K562 (cell line): ENCODE data around the gene CYP1B1. TPM values are rescaled to one million over a fixed set of nuclear protein-coding genes. Genes with fewer than 3 reads are reported as not detected.

Experiments
- ATAC-seq: fragments of 200-7000 bp; cut with Tn5 transposase; 3 replicates; pipeline ENCODE4 v1.9.1; 2020; ENCODE audit warnings: moderate library complexity
- Bru-seq: library from RNA; stranded (reverse); fragments of 400-500 nt; gene quantifications from one replicate; lab custom pipeline; 2021; lab: Mats Ljungman, UMichigan
- BruChase-seq, 2 experiments: library from RNA; stranded (reverse); fragments of 400-500 nt; gene quantifications; one replicate each; lab custom pipeline; 2021; lab: Mats Ljungman, UMichigan
- BruUV-seq: library from RNA; stranded (reverse); fragments of 400-500 nt; replicated peaks from 2 replicates; lab custom pipeline; 2021; lab: Mats Ljungman, UMichigan
- CTCF ChIA-PET: fragments of 300-600 bp; formaldehyde crosslinking; extraction: SDS; loops from one replicate; lab custom pipeline; 2021; ENCODE audit warnings: low intra/inter-chr PET ratio; lab: Yijun Ruan, JAX
- POLR2A ChIA-PET: fragments of 300-600, 350-650 bp; sonication (Branson Sonifier 250); formaldehyde crosslinking; extraction: SDS; loops from one replicate; lab custom pipeline; 2021; ENCODE audit warnings: antibody characterized with exemption, inconsistent platforms; lab: Yijun Ruan, JAX
- DNase-seq, 4 experiments: peaks; one replicate each; pipeline versions ENCODE4 v3.0.0 to v3.0.0-alpha.2; 2011 to 2018; ENCODE audit warnings: low spot score in 3 of 4, mixed read lengths in 3 of 4; ENCODE audit errors: extremely low read depth in 1 of 4
- FAIRE-seq: peaks from 2 replicates; lab custom pipeline; 2011; peaks lifted over from hg19 to GRCh38; lab: Jason Lieb, UNC
- H2AFZ ChIP-seq: 2 replicates; pipeline ENCODE4 v1.6.0; 2011; ENCODE audit warnings: low read depth, low read length, control low read depth, inconsistent platforms
- H3K27ac ChIP-seq: fragments of 200-600 bp; 3 replicates; pipeline ENCODE4 v1.8.0; 2011; ENCODE audit warnings: low read depth, mild to moderate bottlenecking, control low read depth, inconsistent platforms, low read length, moderate library complexity, mixed read lengths; ENCODE audit errors: extremely low read depth
- H3K27me3 ChIP-seq, 2 experiments: fragments of 300-600 bp in 1 of 2; 2 replicates in 1 of 2; 3 replicates in 1 of 2; pipeline versions ENCODE4 v1.6.0 to v1.8.0; 2011; ENCODE audit warnings: inconsistent platforms in 2 of 2, low read length in 2 of 2, mild to moderate bottlenecking in 1 of 2, mixed read lengths in 1 of 2, moderate library complexity in 1 of 2; ENCODE audit not compliant: control insufficient read depth in 2 of 2, insufficient read depth in 2 of 2
- H3K36me3 ChIP-seq: fragments of 300-600 bp; 3 replicates; pipeline ENCODE4 v1.8.0; 2011; ENCODE audit warnings: mild to moderate bottlenecking, low read length, inconsistent platforms; ENCODE audit not compliant: control insufficient read depth, insufficient read depth
- H3K4me1 ChIP-seq, 2 experiments: fragments of 200-600 bp in 1 of 2; replicated peaks in 1 of 2; 2 replicates in 1 of 2; 3 replicates in 1 of 2; pipeline versions ENCODE4 v1.5.1 to v1.8.0; 2011; ENCODE audit warnings: inconsistent platforms in 2 of 2, low read length in 2 of 2, mild to moderate bottlenecking in 1 of 2, mixed read lengths in 1 of 2, moderate library complexity in 1 of 2; ENCODE audit not compliant: control insufficient read depth in 2 of 2, insufficient read depth in 2 of 2
- H3K4me2 ChIP-seq: 2 replicates; pipeline ENCODE4 v1.6.1; 2011; ENCODE audit warnings: low read length, control low read depth, inconsistent platforms, mixed read lengths; ENCODE audit not compliant: insufficient read depth
- H3K4me3 ChIP-seq: fragments of 200-600 bp; sonication (generic), shearing (Covaris generic); 2 replicates; pipeline ENCODE4 v1.5.1; 2016; ENCODE audit warnings: control low read depth, inconsistent platforms
- H3K79me2 ChIP-seq: fragments of 200-600 bp; 3 replicates; pipeline ENCODE4 v1.8.0; 2011; ENCODE audit warnings: low read length, inconsistent platforms; ENCODE audit not compliant: control insufficient read depth, insufficient read depth
- H3K9ac ChIP-seq, 2 experiments: 2 replicates each; pipeline versions ENCODE4 v1.6.0 to v1.6.1; 2011; ENCODE audit warnings: low read depth in 2 of 2, low read length in 2 of 2, control low read depth in 1 of 2, inconsistent platforms in 1 of 2, mild to moderate bottlenecking in 1 of 2, mixed read lengths in 1 of 2; ENCODE audit not compliant: insufficient read depth in 1 of 2
- H3K9me1 ChIP-seq: one replicate; pipeline ENCODE4 v1.6.0; 2011; ENCODE audit warnings: inconsistent platforms, mild to moderate bottlenecking, low read length, moderate library complexity; ENCODE audit not compliant: control insufficient read depth, insufficient read depth
- H3K9me3 ChIP-seq: replicated peaks from 2 replicates; pipeline ENCODE4 v1.5.1; 2011; ENCODE audit warnings: low read depth, low read length, inconsistent platforms; ENCODE audit not compliant: control insufficient read depth, insufficient read depth
- H4K20me1 ChIP-seq: replicated peaks from 2 replicates; pipeline ENCODE4 v1.6.1; 2011; ENCODE audit warnings: low read length, inconsistent platforms, mixed read lengths; ENCODE audit not compliant: control insufficient read depth, insufficient read depth
- NFXL1 ChIP-seq: fragments of 450-650 bp; formaldehyde crosslinking; IDR thresholded peaks from 2 replicates; pipeline ENCODE4 v1.4.0; 2021; ENCODE audit warnings: mild to moderate bottlenecking
- POU5F1 ChIP-seq: fragments of 150-350 bp; IDR thresholded peaks from 2 replicates; pipeline ENCODE4 v1.6.1; 2014; ENCODE audit warnings: borderline replicate concordance, low read length, low read depth, mild to moderate bottlenecking; ENCODE audit not compliant: partially characterized antibody
- WGBS: fragments of 100-300 bp; shearing (Covaris generic); methylation state at CpG from one replicate; pipeline ENCODE4 v1.1.6; 2016; ENCODE audit warnings: low coverage, mixed read lengths; ENCODE audit not compliant: insufficient coverage; ENCODE audit errors: missing lambda C conversion rate; 5-methylcytosine and 5-hydroxymethylcytosine counted together
- in situ Hi-C: fragments of 300-500 bp; cut with MboI; formaldehyde crosslinking; loops from 4 replicates; pipeline ENCODE4 v1.15.0; 2018; ENCODE audit warnings: inconsistent platforms, mixed read lengths
- intact Hi-C: fragments of 100-400 bp; cut with micrococcal nuclease; formaldehyde crosslinking; loops from 2 replicates; pipeline ENCODE4 v1.14.2; 2022
- long read RNA-seq, 3 experiments: library from polyadenylated mRNA in 2 of 3; library from RNA in 1 of 3; unstranded in 2 of 3; stranded (forward) in 1 of 3; transcript quantifications; one replicate each; pipeline ENCODE4 v2.0.0, GENCODE V29; 2019 to 2022
- polyA minus RNA-seq, 3 experiments: library from RNA; depleted of rRNA, polyadenylated mRNA; stranded (reverse); fragments of >200 nt; gene quantifications; 2 replicates each; pipeline ENCODE4 v1.2.3, GENCODE V29; 2011
- polyA plus RNA-seq, 8 experiments: library from polyadenylated mRNA; depleted of rRNA in 4 of 8; stranded (reverse) in 5 of 8; unstranded in 3 of 8; fragments of >200 nt; fragmentation: Nextera tagmentation in 2 of 8; fragmentation: Illumina TruSeq in 1 of 8; extraction: Ambion mirVana in 2 of 8; extraction: Trizol in 1 of 8; gene quantifications; 2 replicates each; pipeline versions ENCODE4 v1.2.1 to v1.2.3, GENCODE V29; 2011 to 2014; ENCODE audit warnings: inconsistent platforms in 1 of 8, missing spikeins in 1 of 8
- total RNA-seq, 7 experiments: library from RNA; depleted of rRNA in 6 of 7; stranded (reverse); fragments of >200 nt in 6 of 7; fragmentation: Illumina TruSeq in 2 of 7; extraction: Trizol in 2 of 7; gene quantifications; 2 replicates each; pipeline versions ENCODE4 v1.2.1 to v1.2.3, GENCODE V29; 2011 to 2021; ENCODE audit warnings: low replicate concordance in 1 of 7
- TF ChIP-seq, protein P1 (sequence below): sonication (generic); formaldehyde crosslinking; IDR thresholded peaks from 2 replicates; pipeline ENCODE4 v1.8.0; 2022; ENCODE audit warnings: mild to moderate bottlenecking, low read depth, missing genetic modification reagents

Gene CYP1B1
- total RNA-seq (2011; cell fraction: chromatin; rRNA removed; ENCODE audit: low replicate concordance), result not detected in 2 replicates
- total RNA-seq (2011; cell fraction: nucleolus; rRNA removed), result not detected in 2 replicates
- total RNA-seq (2011; cell fraction: nucleoplasm; rRNA removed), result not detected in 2 replicates
- not detected in 2 replicates for total RNA-seq (2014; rRNA removed)
- total RNA-seq (2014; rRNA removed; fragmentation: Illumina TruSeq; extraction: Trizol), result not detected in 2 replicates
- total RNA-seq (2015; rRNA removed; fragmentation: Illumina TruSeq; extraction: Trizol), result not detected in 2 replicates
- 0.07 and 0.13 TPM in 2 replicates for total RNA-seq (2021)
- polyA plus RNA-seq (2011; rRNA removed), result not detected in 2 replicates
- not detected in 2 replicates for polyA plus RNA-seq (2011; cell fraction: cytosol; rRNA removed)
- polyA plus RNA-seq (2011; cell fraction: nucleus; rRNA removed), result not detected in 2 replicates
- polyA plus RNA-seq (2012), result not detected in 2 replicates
- polyA plus RNA-seq (2014; fragmentation: Illumina TruSeq; extraction: Trizol), result not detected in 2 replicates
- not detected for polyA plus RNA-seq (2014; fragmentation: Nextera tagmentation; extraction: Ambion mirVana)
- polyA plus RNA-seq (2014; rRNA removed), result not detected in 2 replicates
- not detected in 2 replicates for polyA minus RNA-seq (2011; rRNA and poly(A)+ RNA removed)
- not detected in 2 replicates for polyA minus RNA-seq (2011; cell fraction: cytosol; rRNA and poly(A)+ RNA removed)
- not detected in 2 replicates for polyA minus RNA-seq (2011; cell fraction: nucleus; rRNA and poly(A)+ RNA removed)
- Bru-seq, nascent RNA, result percentile 8 among the genes with signal in this experiment
- BruChase-seq, experiment 1, labeled RNA remaining after a 2-hour chase, result percentile 7 among the genes with signal in this experiment
- BruChase-seq, experiment 2, labeled RNA remaining after a 6-hour chase, result percentile 7 among the genes with signal in this experiment
- long read RNA-seq, experiment 1, result 0 reads
- long read RNA-seq, experiment 2, result 0 reads
- long read RNA-seq, experiment 3, result 0 reads

DNA sequence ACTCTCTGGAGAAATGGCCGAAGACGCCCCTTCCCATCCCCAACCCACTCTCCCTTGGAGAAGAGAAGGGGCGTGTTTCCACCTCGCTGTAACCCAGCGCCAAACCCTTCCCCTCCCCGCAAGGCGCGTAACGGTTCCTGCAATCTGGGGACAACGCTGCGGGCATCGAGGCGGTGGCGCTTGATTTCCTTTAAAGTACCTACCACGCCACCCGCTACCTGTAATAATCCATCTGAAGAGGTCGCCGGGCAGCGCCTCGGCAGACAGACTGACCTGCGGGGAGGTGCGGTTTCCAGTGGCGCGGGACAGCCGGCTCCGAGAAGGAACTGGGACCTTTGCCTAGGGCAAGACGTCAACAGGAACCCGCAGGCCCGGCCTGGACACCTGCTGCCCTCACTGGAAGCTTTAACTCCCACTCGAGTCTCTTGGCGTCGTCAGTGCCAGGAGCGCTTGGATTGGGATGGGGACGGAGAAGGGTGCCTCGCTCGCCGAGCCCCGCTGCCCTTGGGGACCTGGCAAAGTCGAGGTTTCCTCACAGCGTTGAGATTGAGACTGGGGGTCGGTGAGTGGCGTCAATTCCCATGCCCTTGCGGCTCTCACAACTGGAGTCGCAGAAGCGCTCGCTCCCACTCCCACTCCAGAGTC is at the start of gene CYP1B1:
Gene CYP1B1, minus strand, starts transcription at position 645 of the 645 bp plus-strand sequence. CDS start 763 bp downstream, outside the sequence.
- H3K9ac ChIP-seq, result peak within 1 kb of the TSS in 1 of 2 experiments; percentile 35; a peak in 1 of 4 replicates
- no TSS peak for BruUV-seq
- CTCF ChIA-PET, result no interaction called here
- H3K9me3 ChIP-seq, result no peaks in the 10 kb centered on the region
- TF ChIP-seq NFXL1 (CRISPR knock-in tag) (no peak), POU5F1 (no peak)
- TF ChIP-seq, protein P1, sequence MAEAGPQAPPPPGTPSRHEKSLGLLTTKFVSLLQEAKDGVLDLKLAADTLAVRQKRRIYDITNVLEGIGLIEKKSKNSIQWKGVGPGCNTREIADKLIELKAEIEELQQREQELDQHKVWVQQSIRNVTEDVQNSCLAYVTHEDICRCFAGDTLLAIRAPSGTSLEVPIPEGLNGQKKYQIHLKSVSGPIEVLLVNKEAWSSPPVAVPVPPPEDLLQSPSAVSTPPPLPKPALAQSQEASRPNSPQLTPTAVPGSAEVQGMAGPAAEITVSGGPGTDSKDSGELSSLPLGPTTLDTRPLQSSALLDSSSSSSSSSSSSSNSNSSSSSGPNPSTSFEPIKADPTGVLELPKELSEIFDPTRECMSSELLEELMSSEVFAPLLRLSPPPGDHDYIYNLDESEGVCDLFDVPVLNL (CRISPR knock-in tag), result no peak
- DNase-seq, result no peak
- no peak within 1 kb of the TSS for H3K4me2 ChIP-seq
- ATAC-seq, result no peak
- no peaks in the 10 kb centered on the region for H3K9me1 ChIP-seq
- in situ Hi-C loops (no loop called here), intact Hi-C loops (no loop called here)
- no peaks in the 10 kb centered on the region for H4K20me1 ChIP-seq
- FAIRE-seq, result no peak
- H3K27ac ChIP-seq, result no peak within 1 kb of the TSS
- POLR2A ChIA-PET, result no interaction called here
- H3K4me3 ChIP-seq, result peak within 1 kb of the TSS; percentile 10; the same call in 1 of the 2 replicates
- no peak within 1 kb of the TSS for H2AFZ ChIP-seq
- H3K79me2 ChIP-seq, result no peaks in the 10 kb centered on the region
- no peaks in the 10 kb centered on the region for H3K36me3 ChIP-seq
- peaks cover 7 to 19% of the 10 kb centered on the region in 2 experiments; a peak in 2 of 5 replicates for H3K27me3 ChIP-seq
- 60% methylated on average over 37 of the region's 46 CpGs for WGBS
- H3K4me1 ChIP-seq, result peaks cover 0 to 13% of the 10 kb centered on the region in 2 experiments; a peak in 2 of 5 replicates
